Hepatic stellate cell (primary cell): Measurements from ENCODE around the gene ZNF74.
"Not testable (repeated sequence)": the region's sequence is repeated elsewhere in the genome, so short reads cannot be mapped to it uniquely, and the experiment has no call there.

Experiments used
- DNase-seq: peaks from one replicate; pipeline ENCODE4 v3.0.0; 2011; ENCODE audit warnings: low spot score

ZNF74 gene

DNA sequence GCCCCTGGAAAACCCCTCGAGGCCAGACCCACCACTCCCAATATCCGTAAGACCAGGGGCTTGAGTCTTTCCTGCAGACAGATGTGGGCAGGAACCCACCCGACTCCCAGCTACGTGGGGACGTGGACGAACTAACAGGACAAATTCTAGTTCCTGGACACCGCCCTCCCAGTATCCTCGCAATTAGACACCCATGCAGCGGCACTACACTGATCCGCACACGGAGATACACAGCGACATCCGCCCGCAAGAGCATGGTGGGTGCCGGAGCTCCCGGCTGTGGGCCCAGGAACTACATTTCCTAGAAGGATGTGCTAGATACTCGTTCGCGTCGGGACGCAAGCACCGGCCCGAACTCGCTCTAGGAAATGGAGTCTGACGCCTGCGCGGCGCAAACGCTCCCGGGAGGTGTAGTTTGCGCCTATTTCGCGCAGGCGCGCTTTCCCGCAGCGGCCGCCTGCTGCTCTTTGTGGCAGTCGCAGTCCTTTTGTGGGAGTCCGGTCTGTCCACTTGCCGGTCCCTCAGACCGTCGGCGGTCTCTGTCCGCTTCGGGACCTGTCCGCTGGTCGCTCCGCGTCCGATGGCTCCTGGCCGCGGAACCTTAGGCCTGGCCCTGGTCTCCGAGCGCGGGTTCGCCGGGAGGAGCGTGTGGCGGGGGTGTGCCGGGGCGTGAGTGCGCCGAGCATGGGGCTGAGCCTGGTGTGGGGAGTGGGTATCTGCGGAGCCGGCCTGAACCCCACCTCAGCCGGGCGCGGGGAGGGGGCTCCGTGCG, at the start of gene ZNF74:
ZNF74 (plus strand) TSS at position 447 of the 772 bp plus-strand sequence. CDS start 478 bp downstream, outside the sequence.
- DNase-seq: peak; percentile 85

DNA sequence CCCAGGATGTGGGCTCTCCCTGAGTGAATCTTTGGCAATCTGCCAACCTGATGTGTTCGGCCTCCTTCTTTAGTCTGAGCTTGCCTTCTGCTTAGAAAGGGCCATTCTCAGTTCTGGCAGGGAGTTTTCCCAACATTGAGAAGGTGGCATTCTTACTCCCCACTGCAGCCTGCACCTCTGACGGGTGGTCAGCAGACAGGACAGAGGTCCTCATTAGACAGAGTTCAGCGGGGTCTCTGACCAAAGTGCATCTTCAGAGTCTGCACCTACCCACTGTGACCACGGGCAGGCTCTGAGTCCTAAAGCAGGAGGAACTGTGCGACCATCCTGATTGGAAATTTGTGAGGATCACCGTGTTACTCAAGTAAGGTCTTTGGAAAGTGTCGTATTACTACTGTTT, 47.4 kb upstream of the ZNF74 start:
- not testable (repeated sequence) for DNase-seq

DNA sequence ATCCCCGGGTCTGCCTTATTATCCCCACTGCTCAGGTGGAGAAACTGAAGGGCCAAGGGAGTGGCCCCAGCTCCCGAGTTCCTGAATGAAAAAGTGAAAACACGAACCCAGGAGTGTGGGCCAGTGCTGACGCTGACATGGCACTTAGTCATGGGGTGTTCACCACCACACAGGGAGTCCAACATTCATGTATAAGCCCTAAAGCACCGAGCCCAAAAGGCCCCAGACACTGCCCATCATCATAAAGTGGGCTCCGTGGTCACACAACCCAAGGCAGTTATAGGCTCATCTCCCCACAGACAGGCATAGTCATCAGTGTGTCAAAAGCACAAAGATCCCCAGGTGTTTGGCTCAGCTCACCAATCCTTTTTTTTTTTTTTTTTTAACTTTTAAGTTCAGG, 41.4 kb upstream of the ZNF74 start:
- DNase-seq: not testable (repeated sequence)

DNA sequence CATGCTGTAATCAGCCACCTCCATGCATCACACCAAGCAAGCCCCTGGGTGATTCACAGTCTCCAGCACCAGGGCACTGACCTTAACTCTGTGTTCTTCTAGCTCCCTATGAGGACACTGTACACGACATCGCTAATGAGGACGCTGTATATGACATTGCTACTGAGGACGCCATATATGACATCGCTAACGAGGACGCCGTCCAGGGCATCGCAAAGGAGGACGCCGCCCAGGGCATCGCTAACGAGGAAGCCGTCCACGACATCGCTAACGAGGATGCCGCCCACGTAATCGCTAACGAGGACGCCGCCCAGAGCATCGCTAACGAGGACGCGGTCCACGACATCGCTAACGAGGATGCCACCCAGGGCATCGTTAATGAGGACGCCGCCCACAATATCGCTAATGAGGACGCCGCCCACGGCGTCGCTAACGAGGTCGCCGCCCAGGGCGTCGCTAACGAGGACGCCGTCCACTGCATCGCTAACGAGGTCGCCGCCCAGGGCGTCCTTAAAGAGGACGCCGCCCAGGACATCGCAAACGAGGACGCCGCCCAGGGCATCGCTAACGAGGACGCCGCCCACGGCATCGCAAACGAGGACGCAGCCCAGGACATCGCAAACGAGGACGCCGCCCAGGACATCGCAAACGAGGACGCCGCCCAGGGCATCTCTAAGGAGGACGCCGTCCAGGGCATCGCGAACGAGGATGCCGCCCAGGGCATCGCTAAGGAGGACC, 39.5 kb upstream of the ZNF74 start:
- no peak for DNase-seq

DNA sequence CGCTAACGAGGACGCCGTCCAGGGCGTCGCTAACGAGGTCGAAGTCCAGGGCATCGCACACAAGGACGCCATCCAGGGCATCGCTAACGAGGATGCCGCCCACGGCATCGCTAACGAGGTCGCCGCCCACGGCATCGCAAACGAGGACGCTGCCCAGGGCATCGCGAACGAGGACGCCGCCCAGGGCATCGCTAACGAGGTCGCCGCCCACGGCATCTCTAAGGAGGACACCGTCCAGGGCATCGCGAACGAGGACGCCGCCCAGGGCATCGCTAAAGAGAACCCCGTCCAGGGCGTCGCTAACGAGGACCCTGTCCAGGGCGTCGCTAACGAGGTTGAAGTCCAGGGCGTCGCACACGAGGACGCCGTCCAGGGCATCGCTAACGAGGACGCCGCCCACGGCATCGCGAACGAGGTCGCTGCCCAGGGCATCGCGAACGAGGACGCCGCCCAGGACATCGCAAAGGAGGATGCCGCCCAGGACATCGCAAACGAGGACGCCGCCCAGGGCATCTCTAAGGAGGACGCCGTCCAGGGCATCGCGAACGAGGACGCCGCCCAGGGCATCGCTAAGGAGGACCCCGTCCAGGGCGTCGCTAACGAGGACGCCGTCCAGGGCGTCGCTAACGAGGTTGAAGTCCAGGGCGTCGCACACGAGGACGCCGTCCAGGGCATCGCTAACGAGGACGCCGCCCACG, 37.9 kb upstream of the ZNF74 start:
- DNase-seq: not testable (repeated sequence)

DNA sequence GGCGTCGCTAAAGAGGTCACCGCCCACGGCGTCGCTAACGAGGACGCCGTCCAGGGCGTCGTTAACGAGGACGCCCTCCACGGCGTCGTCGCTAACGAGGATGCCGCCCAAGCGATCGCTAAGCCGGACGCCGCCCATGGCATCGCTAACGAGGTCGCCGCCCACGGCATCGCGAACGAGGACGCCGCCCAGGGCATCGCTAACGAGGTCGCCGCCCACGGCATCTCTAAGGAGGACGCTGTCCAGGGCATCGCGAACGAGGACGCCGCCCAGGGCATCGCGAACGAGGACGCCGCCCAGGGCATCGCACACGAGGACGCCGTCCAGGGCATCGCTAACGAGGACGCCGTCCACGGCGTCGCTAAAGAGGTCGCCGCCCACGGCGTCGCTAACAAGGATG, 37.0 kb upstream of the ZNF74 start:
- not testable (repeated sequence) for DNase-seq

DNA sequence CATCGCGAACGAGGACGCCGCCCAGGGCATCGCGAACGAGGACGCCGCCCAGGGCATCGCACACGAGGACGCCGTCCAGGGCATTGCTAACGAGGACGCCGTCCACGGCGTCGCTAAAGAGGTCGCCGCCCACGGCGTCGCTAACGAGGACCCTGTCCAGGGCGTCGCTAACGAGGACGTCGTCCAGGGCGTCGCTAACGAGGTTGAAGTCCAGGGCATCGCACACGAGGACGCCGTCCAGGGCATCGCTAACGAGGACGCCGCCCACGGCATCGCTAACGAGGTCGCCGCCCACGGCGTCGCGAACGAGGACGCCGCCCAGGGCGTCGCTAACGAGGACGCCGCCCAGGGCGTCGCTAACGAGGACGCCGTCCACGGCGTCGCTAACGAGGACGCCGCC, 36.0 kb upstream of the ZNF74 start:
- DNase-seq: not testable (repeated sequence)

DNA sequence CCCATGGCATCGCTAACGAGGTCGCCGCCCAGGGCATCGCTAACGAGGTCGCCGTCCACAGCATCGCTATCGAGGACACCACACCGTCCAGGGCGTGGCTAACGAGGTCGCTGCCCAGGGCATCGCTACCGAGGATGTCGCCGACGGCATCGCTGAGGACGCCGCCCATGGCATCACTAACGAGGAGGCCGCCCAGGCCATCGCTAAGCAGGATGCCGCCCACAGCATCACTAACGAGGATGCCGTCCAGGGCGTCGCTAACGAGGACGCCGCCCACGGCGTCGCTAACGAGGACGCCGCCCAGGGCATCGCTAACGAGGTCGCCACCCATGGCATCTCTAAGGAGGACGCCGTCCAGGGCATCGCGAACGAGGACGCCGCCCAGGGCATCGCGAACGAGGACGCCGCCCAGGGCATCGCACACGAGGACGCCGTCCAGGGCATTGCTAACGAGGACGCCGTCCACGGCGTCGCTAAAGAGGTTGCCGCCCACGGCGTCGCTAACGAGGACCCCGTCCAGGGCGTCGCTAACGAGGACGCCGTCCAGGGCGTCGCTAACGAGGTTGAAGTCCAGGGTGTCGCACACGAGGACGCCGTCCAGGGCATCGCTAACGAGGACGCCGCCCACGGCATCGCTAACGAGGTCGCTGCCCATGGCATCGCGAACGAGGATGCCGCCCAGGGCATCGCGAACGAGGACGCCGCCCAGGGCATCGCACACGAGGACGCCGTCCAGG, 35.3 kb upstream of the ZNF74 start:
- DNase-seq: not testable (repeated sequence)

DNA sequence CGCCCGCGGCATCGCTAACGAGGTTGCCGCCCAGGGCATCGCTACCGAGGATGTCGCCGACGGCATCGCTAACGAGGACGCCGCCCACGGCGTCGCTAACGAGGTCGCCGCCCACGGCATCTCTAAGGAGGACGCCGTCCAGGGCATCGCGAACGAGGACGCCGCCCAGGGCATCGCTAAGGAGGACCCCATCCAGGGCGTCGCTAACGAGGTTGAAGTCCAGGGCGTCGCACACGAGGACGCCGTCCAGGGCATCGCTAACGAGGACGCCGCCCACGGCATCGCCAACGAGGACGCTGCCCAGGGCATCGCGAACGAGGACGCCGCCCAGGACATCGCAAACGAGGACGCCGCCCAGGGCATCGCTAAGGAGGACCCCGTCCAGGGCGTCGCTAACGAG, 33.7 kb upstream of the ZNF74 start:
- not testable (repeated sequence) for DNase-seq

DNA sequence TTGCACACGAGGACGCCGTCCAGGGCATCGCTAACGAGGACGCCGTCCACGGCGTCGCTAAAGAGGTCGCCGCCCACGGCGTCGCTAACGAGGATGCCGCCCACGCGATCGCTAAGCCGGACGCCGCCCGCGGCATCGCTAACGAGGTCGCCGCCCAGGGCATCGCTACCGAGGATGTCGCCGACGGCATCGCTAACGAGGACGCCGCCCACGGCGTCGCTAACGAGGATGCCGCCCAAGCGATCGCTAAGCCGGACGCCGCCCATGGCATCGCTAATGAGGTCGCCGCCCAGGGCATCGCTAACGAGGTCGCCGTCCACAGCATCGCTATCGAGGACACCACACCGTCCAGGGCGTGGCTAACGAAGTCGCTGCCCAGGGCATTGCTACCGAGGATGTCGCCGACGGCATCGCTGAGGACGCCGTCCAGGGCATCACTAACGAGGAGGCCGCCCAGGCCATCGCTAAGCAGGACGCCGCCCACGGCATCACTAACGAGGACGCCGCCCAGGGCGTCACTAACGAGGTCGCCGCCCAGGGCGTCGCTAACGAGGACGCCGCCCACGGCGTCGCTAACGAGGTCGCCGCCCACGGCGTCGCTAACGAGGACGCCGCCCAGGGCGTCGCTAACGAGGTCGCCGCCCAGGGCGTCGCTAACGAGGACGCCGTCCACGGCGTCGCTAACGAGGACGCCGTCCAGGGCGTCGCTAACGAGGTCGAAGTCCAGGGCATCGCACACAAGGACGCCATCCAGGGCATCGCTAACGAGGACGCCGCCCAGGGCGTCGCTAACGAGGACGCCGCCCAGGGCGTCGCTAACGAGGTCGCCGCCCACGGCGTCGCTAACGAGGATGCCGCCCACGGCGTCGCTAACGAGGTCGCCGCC, 32.8 kb upstream of the ZNF74 start:
- not testable (repeated sequence) for DNase-seq

DNA sequence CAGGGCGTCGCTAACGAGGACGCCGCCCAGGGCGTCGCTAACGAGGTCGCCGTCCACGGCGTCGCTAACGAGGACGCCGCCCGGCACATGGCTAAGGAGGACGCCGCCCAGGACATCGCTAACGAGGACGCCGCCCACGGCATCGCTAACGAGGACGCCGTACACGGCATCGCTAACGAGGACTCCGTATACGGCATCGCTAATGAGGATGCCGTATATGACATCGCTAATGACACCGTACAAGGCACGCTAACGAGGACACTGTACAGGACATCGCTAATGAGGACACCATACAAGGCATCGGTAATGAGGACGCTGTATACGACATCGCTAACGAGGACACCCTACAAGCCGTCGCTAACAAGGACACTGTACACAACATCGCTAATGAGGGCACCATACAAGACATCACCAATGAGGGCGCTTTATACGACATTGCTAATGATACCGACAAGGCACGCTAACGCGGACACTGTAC, 32.2 kb upstream of the ZNF74 start:
- not testable (repeated sequence) for DNase-seq

DNA sequence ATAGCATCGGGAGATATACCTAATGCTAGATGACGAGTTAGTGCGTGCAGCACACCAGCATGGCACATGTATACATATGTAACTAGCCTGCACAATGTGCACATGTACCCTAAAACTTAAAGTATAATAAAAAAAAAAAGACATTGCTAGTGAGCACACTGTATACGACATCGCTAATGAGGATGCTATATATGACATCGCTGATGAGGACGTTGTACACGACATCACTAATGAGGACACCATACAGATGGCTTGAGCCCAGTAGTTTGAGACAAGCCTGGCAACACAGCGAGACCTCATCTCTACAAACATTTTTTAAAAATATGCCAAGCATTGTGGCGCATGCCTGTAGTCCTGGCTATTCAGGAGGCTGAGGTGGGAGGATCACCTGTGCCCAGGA, 31.5 kb upstream of the ZNF74 start:
- DNase-seq: not testable (repeated sequence)

DNA sequence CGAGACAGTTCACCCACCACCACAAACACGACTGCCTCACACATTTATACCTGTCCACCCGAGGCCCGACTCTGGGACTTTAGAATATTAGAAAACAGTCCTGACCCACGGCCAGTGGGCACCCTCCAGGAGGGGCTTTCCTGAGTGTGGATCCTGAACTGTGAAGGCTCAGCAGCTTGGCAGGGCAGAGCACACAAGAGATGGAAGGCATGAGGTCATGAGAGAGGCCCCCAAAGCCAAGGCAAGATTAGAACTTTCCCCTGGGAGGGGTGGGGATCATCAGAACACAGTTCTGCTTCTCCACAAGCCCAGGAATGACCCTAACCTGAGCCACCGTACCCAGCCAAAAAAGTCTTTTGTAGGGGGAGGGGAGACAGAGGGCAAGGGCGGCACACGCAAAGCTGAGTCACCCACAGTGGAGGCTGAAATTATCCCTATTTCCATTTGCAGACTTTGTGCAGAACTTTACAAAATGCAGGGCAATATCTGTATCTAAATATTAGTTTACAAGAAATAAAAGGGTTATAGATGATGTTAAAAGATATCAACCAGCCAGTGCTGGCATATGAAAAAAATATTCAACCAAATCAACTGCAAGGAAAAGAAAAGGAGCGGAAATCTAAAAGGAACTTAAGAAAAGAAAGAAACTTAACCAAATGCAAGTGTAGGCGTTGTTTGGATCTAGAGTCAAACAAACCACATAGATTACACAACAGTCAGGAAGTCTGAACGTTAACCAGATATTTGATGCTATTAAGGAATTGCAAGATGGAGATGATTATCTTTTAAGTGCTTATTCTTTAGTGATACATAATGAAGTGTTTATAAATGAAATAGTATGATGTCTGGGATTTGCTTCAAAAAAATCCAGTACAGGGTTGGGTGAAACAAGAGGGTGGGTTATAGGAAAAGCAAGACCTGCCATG, 29.4 kb upstream of the ZNF74 start:
- not testable (repeated sequence) for DNase-seq

DNA sequence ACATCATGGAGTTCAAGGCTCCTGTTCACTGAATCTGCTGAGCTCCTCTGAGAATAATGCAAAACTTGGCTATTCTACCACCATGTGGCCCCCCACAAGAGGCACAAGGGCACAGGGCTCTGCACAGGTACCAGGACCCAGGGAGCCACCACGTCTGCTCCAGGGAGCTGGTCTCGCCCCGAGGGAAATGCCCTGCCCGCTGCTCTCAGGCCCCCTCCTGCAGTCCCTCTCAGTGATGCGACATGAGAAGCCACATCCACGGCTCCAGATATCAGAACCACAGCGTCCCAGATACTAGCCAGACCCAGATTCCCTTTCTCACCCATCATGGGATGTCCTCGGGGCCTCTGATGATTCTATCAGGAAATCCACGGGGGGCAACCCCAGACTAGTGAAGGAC, 27.1 kb upstream of the ZNF74 start:
- DNase-seq: not testable (repeated sequence)

DNA sequence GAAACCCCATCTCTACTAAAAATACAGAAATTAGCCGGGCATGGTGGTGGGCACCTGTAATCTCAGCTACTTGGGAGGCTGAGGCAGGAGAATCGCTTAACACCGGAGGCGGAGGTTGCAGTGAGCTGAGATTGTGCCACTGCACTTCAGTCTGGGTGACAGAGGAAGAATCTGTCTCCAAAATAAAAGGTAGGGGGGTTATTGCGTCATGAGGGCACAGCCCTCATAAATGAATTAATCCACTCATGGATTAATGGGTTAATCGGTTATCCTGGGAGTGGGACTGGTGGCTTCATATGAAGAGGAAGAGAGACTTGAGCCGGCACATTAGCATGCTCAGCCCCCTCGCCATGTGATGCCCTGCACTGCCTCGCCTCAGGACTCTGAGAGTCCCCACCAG, 25.1 kb upstream of the ZNF74 start:
- DNase-seq: not testable (repeated sequence)

DNA sequence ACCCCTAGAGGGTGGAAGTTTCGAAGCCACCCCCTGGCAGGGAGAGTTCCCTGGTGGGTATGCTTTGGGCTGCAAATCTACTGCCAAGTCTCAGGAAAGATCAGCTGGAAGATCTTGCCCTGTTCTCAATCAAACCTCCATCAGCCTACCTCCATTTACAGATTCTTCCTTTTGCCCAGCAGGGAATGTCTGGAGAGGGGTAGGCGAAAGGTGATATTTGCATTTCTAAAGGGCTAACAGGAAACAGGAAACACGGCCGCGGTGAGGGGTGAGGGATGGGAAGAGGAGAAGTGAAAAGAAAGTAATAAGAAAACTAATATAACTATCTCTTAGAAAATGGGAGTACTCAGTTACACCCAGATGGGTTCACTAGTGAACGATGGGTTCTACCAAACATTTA, 22.3 kb upstream of the ZNF74 start:
- DNase-seq: not testable (repeated sequence)

DNA sequence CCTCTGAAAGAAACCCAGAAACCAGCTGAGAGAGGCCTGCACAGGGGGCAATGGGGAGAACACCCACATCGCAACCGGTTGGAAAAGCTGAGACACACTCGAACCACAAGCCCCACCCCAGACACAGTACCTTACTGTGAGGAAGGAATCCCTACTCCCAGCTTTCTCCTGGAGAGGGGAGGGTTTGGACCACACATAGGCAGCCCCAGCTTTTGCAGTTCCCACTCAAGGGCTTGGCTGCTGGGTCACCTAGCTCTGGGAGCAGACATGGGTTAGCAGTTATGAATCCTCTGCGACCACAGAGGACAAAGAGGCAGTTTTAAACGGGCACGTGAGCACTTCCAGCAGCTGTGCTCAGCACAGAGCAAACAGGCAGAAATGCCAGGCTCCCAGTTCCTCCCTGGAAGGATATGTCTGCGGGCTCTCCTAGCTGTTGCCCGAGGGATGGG, 21.5 kb upstream of the ZNF74 start:
- DNase-seq: not testable (repeated sequence)

DNA sequence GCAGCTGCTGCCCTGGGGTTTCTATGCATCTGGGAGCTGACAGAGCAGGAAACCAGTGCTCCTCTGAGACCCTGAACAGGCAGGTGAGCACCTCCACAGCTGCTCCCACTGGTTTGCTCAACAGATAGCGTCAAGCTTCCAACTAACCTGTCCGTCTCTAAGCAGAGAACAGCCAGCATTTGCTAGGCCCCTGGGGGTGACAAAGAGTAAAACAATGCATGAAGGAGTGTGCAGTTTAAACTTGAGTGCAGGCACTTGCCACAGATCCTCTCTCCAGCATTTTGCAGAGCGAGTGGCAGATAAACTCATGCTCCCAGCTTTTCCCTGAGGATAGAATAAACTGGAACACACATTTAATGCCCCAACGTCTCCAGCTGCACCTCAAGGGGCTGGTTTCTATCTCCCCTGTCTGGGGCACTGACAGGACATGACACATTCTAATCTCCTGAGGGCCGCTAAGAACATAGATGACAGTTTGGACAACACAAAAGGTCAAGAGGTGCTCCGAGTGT, 20.7 kb upstream of the ZNF74 start:
- not testable (repeated sequence) for DNase-seq

DNA sequence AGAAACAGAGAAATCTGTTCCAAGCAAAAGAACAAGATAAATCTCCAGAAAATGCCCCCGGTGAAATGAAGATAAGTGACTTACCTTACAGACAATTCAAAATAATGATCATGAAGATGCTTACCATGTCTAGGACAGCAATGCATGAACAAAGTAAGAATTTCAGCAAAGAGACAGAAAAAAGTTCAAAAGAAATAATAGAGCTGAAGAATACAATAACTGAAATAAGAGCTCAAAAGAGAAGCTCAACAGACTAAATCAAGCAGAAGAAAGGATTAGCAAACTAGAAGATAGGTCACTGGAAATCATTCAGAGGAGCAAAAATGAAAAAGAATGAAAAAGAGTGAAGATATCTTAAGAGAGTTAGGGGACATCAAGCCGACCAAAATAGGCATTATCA, 19.8 kb upstream of the ZNF74 start:
- not testable (repeated sequence) for DNase-seq
